ENCODE data around the gene C2CD2. TPM values are rescaled to one million over a fixed set of nuclear protein-coding genes. Genes with fewer than 3 reads are reported as not detected.

Gene C2CD2
- total RNA-seq, 2 donors from 2014 or later = 59.5 to 77.3 TPM

DNA sequence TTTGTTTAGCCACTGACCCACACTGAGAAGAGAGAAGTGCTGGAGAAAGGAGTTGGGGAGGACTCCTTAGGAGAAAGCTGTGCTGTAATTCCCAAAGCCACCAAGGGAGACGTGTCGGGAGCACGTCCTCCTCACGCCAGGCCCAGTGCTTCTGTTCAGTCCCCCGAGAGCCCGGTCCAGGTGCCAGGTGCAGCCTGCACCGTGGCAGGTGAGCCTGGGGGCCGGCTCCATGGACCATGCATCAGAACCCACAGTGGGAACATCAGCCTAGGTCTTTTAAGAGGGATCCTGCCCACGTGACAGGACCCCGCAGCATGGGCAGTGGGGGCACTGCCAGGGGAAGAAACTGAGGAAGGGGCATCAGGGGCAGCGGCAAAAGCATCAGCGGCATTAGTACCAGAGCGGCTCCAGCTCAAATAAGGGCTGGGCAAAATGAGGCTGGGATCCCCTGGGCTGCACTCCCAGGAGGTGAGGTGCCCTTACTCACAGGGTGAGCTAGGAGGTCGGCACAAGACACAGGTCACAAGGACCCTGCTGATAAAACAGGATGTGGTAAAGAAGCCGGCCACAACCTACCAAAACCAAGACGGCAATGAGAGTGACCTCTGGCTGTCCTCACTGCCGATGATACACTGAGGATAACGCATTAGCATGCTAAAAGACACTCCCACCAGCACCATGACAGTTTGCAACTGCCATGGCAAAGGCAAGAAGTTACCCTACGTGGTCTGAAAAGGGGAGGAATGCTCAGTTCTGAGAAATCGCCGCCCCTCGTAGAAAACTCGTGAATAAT, 50.1 kb downstream of the C2CD2 start:
- Histone ChIP-seq H3K4me3 (no peak overlapping the region), H3K27me3 (replicated peaks; ENCODE audit: insufficient read depth) (no peaks in the 10 kb centered on the region), H3K4me1 (ENCODE audit: control insufficient read depth in 1 of 2, low read depth in 2 of 2) (no peaks in the 10 kb centered on the region), H3K36me3 (peaks cover 47% of the 10 kb centered on the region), H3K27ac (no peak overlapping the region), H3K9me3 (no peaks in the 10 kb centered on the region)
- TF ChIP-seq CTCF (IDR thresholded peaks at IDR 0.05) = no peak
- DNase-seq (ENCODE audit: low spot score) (no peak), ATAC-seq (ENCODE audit: insufficient number of reproducible peaks, low FRiP score, low read depth) (no peak)

- Histone ChIP-seq H3K27ac (no peak overlapping the region), H3K4me3 (no peak overlapping the region), H3K36me3 (peaks cover 43% of the 10 kb centered on the region), H3K4me1 (ENCODE audit: control insufficient read depth in 1 of 2, low read depth in 2 of 2) (no peaks in the 10 kb centered on the region), H3K9me3 (no peaks in the 10 kb centered on the region), H3K27me3 (replicated peaks; ENCODE audit: insufficient read depth) (no peaks in the 10 kb centered on the region)
- no peak for DNase-seq (ENCODE audit: low spot score)
- no peak for ATAC-seq (ENCODE audit: insufficient number of reproducible peaks, low FRiP score, low read depth)
- TF ChIP-seq CTCF (IDR thresholded peaks at IDR 0.05) = no peak
These were observed 50.9 kb downstream of the C2CD2 start for GRCh38 chr21:41902946-41903345.

GRCh38 chr21:41901782-41902181, 52.0 kb downstream of the C2CD2 start:
- Histone ChIP-seq H3K4me3 (no peak overlapping the region), H3K4me1 (ENCODE audit: control insufficient read depth in 1 of 2, low read depth in 2 of 2) (peaks cover 2 to 8% of the 10 kb centered on the region in 2 donors), H3K27ac (no peak overlapping the region), H3K36me3 (peaks cover 32% of the 10 kb centered on the region), H3K27me3 (replicated peaks; ENCODE audit: insufficient read depth) (no peaks in the 10 kb centered on the region), H3K9me3 (no peaks in the 10 kb centered on the region)
- no peak for DNase-seq (ENCODE audit: low spot score)
- TF ChIP-seq CTCF (IDR thresholded peaks at IDR 0.05) = no peak
- no peak for ATAC-seq (ENCODE audit: insufficient number of reproducible peaks, low FRiP score, low read depth)

- Histone ChIP-seq H3K4me3 (no peak overlapping the region), H3K9me3 (no peaks in the 10 kb centered on the region), H3K27ac (no peak overlapping the region), H3K4me1 (ENCODE audit: control insufficient read depth in 1 of 2, low read depth in 2 of 2) (peaks cover 3 to 15% of the 10 kb centered on the region in 2 donors), H3K36me3 (peaks cover 31% of the 10 kb centered on the region), H3K27me3 (replicated peaks; ENCODE audit: insufficient read depth) (no peaks in the 10 kb centered on the region)
- DNase-seq (ENCODE audit: low spot score) (no peak), ATAC-seq (ENCODE audit: insufficient number of reproducible peaks, low FRiP score, low read depth) (no peak)
- no peak for TF ChIP-seq CTCF (IDR thresholded peaks at IDR 0.05)
These were observed 52.7 kb downstream of the C2CD2 start for GRCh38 chr21:41901099-41901498.

DNA sequence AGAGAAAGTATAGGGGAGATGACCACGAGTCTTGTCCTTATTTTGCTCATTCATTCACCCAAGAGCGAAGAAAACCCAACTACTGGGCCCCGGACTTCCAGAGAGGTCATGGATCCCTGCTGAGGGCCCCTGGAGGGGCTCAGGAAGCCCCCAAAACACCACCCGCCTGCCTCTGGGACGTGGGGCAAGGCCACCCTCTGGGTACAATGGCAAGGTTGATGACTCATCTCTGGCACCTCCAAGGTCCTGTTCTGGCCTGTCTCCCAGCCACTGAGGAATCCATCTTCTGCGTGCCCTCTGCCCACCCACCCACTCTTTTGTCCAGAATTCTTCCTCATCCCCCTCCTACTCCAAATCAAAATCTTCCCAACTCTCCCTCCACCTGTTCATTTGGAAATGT, 53.4 kb downstream of the C2CD2 start:
- Histone ChIP-seq H3K9me3 (no peaks in the 10 kb centered on the region), H3K36me3 (peaks cover 31% of the 10 kb centered on the region), H3K27ac (no peak overlapping the region), H3K4me3 (no peak overlapping the region), H3K4me1 (ENCODE audit: control insufficient read depth in 1 of 2, low read depth in 2 of 2) (peaks cover 6 to 22% of the 10 kb centered on the region in 2 donors), H3K27me3 (replicated peaks; ENCODE audit: insufficient read depth) (no peaks in the 10 kb centered on the region)
- ATAC-seq (ENCODE audit: insufficient number of reproducible peaks, low FRiP score, low read depth) = no peak
- TF ChIP-seq CTCF (IDR thresholded peaks at IDR 0.05) = no peak
- DNase-seq (ENCODE audit: low spot score) = no peak
